ENCODE measurements around the gene SCN5A.

The SCN5A gene

DNA sequence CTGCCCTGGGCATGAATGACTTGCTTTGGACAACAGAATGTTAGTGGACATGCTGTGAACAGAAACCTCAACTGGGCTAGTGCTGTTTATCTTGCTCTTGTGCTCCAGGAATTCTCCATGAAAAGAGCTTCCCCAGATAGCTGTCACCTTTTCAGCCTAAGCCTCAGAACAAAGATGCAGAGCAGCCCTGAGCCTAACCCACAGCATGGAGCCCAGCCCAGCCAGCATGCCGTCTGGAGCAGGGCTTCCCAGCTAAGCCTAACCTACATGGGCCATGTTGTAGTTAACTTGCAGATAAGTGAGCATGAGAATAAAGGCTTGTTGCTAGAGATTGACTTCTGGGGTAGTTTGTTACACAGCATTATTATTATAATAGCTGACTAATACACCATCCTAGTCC is 48.9 kb downstream of the SCN5A start:
- no peak for DNase-seq (ENCODE audit: low read depth)

DNA sequence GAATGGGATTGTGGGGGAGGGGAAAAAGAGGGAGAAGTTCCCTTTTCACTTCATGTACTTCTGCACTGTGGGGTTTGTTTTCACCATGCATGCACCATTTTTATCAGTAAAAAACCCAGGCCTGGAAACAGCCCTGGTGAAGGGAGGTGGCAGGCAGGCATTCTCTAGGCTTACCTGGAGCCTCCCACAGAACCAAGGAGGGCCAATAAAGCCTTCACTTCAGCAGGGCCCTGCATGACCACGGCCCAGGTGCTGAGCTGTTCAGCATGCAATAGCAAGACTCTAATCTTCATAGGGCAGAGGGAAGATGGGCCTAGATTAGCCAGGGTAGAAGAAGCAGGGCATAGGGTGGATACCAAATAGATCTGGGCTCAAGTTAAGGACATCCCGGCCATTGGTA is 49.6 kb downstream of the SCN5A start:
- no peak for DNase-seq (ENCODE audit: low read depth)

- DNase-seq (ENCODE audit: low read depth): no peak
Observed at GRCh38 chr3:38598791-38599190, 50.7 kb downstream of the SCN5A start.

DNA sequence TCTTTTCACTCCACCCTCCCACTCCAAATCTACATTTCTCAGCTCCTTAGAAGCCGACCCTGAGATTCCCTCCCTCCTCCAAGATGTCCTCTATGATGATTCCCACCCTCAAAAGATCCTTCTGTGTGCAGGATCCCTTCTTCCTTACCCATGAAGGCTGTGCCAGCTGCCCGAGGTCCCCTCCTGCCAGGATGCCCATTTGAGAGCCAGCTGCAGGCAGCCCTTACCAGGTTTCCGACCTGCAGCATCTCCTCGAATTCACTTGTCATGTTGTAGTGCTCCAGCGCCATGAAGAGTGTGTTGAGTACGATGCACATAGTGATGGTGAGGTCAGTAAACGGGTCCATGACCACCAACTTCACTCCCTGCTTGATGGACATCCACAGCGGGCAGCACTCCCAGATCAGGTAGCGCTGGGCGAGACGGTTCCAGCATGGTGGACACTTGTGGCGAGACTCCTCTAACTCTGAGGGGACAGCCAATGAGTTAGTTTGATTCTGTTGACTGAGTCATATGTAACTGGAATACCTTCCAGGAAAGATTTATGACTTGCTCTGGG is 51.9 kb downstream of the SCN5A start:
- DNase-seq (ENCODE audit: low read depth): no peak

DNA sequence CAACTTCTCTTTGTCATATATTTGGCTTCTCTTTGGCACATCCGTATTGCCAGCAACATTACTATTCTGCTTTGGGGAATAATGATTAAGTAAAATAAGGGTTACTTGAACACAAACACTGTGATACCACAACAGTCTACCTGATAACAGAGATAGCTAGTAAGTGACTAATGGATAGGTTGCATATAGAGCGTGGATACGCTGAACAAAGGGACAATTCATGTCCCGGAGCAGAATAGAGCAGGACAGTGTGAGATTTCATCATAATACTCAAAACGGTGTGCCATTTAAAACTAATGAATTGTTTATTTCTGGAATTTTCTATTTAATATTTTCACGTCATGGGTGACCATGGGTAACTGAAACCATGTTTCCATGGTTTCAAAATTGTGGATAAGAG is 54.1 kb downstream of the SCN5A start:
- DNase-seq (ENCODE audit: low read depth): no peak

- no peak for DNase-seq (ENCODE audit: low read depth)
Observed at GRCh38 chr3:38590521-38590920, 59.0 kb downstream of the SCN5A start.

DNA sequence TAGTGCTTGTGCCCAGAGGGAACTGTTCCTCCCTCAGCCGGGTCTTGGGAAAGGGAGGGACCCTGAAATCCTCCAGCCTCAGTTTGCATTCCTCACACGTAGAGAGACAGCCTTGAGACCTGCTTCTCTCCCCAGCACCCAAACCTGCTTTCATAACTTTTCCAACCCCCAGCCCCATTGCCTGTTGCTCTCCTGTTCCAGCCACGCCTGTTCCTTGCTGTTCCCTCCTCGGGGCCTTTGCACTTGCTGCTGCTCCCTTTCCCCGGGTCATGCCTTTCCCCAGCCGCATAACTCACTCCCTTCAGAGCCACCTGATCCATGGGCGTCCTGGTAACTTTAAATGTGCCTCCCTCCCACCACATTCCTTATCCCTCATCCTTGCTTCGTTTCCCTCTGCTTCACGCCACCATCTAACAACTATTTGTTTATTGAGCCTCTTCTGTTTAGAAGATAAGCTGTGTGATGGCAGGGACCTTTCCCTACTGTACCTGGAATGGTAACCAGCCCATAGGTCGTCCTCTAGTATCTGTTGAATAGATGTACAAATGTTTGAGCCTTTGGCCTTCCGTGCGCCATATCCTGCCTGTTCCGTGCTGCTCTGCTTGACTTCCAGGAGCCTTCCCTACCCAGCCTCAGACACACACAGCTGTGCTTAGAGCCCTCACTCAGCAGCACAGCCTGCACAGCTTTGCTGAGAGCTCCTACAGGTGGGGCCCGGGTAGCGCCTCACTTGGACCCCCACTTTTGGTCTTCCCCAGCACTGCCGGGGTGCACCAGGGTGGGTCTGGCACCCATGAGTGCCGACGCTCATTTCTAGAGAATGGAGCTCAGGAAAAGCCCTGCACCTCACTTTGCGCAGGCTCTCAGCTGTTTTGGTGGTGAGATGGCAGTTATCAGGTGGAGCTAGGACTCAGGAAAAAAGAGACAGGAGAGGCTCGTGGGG is 60.2 kb downstream of the SCN5A start:
- no peak for DNase-seq (ENCODE audit: low read depth)

- DNase-seq (ENCODE audit: low read depth): no peak
Observed at GRCh38 chr3:38588371-38588971, 61.0 kb downstream of the SCN5A start.

DNA sequence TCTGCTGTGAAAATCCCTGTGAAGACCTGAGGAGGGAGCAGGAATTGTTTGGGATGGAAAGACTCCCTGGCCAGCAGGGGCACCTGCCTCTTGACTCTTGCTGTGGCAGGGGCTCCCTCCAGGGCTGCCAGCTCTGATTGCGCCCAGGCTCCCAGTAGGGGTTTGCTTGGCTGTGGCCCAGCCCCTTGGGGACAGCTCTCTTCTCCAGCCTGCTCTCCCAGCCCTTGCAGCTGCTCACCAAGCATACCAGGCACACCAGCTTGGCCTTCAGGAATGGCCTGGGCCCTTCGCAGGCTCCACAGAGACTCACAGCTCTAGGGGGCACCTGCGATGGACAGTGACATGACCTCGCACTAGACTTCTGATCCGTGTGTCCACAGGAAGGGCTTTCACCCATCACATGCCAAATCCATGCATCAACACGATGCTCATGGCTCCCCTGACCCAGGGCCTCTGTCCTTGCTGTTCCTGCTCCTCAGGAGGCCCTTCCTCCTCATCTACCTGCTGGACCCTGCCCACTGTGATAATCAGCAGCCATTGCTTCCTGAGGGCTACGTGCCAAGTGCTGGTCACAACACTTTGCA is 61.8 kb downstream of the SCN5A start:
- no peak for DNase-seq (ENCODE audit: low read depth)

GRCh38 chr3:38586546-38587520 is 62.7 kb downstream of the SCN5A start:
- no peak for DNase-seq (ENCODE audit: low read depth)

- DNase-seq (ENCODE audit: low read depth): no peak
Observed at GRCh38 chr3:38585791-38586420, 63.6 kb downstream of the SCN5A start.

- no peak for DNase-seq (ENCODE audit: low read depth)
Observed at GRCh38 chr3:38583688-38584087, 65.8 kb downstream of the SCN5A start.

DNA sequence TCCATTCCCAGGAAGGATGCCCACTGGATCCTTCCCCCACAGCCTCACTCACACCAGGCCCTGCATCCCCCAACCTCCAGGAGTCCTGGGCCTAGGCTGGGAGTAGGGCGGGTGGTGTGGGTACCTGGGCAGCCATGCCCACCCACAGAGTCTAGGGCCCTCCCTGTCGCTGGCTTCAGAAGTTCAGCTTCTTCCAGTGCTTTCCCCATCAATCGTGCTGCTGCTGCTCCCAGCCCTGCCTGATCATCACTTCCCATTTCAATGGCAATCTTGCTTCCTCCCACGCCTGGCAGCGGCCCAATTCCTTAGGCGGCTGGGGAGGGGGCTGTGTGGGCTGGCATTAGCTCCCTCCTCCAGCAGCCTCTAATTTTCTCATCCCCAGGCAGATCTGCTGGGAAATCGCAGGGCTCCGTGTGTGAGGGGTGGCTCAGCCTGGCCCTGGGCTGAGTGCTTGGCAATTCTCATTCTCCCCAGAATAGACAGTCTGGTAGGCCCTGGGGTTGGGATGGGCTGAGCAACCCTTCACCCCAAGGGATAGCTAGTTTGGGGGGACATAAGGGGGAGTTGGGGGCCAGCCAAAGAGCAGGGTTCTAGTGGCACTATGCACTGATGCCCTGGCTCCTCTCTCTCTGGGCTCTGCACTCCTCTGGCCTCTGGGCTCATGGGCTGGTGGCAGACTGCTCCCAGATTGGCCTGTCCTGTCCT is 66.4 kb downstream of the SCN5A start:
- no peak for DNase-seq (ENCODE audit: low read depth)

- DNase-seq (ENCODE audit: low read depth): no peak
Observed at GRCh38 chr3:38582316-38582715, 67.2 kb downstream of the SCN5A start.

- no peak for DNase-seq (ENCODE audit: low read depth)
Observed at GRCh38 chr3:38581774-38582173, 67.7 kb downstream of the SCN5A start.

- no peak for DNase-seq (ENCODE audit: low read depth)
Observed at GRCh38 chr3:38580450-38581382, 68.8 kb downstream of the SCN5A start.

DNA sequence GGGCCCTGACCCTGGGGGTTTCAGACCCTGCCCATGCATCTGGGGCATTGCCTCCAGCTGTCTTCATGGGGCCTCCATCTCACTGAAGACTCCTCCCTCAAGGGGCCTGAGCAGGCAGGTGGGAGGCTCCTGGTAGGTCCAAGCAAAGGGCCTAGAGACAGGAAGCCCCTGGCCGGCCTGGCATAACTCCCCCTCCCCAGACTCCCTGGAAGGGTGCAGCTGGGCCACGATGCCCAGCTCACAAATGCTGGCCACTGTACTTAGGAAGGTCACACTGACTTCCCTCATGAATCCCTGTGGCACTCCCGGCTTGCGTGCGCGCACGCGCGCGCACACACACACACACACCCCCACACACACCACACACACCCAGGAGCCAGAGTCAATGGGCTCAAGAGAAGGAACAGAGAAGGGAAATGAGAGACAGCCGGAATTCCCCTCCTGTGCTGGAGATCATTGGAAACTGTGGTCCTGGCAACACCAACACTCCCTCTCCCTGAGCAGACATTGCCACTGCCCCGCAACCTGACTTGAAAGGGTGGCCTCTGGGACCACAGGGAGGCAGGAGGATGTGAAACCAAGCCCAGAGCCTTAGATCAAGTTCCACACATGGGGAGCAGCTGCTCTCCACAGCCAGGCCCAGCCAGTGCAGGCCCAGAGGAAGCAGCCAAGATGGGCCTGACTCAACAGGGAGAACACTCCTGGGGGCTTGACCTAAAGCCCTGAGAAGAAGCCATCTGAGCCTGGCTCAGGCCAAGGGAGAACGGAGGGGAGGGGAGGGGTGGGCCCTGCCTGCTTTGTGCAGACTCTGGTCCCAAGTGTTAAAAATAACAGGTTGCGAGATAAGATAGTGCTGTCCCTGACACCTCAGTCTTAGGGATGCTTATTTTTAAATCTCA is 69.7 kb downstream of the SCN5A start:
- DNase-seq (ENCODE audit: low read depth): no peak

- no peak for DNase-seq (ENCODE audit: low read depth)
Observed at GRCh38 chr3:38579141-38579540, 70.3 kb downstream of the SCN5A start.
